ENCODE results near the gene ACAD11.

DNA sequence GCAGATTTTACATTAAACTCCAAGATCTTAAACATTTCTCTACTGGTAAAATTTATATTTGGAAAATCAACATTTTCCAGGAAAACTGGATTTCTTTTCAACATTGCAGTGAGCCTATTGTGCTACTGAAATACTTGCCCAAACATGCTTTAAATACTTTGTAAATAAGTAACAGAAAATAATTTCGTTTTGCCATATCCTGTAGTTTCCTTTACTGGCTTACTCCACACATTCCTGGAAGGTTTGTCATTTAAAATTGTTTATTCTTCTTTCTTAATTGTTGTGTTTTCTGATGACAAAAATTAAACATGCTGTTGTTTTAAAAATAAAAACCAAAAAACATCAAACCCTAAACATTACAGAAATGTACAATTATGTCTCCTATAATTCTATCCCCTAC is 22.0 kb downstream of the ACAD11 start:
- TF ChIP-seq, protein P1, sequence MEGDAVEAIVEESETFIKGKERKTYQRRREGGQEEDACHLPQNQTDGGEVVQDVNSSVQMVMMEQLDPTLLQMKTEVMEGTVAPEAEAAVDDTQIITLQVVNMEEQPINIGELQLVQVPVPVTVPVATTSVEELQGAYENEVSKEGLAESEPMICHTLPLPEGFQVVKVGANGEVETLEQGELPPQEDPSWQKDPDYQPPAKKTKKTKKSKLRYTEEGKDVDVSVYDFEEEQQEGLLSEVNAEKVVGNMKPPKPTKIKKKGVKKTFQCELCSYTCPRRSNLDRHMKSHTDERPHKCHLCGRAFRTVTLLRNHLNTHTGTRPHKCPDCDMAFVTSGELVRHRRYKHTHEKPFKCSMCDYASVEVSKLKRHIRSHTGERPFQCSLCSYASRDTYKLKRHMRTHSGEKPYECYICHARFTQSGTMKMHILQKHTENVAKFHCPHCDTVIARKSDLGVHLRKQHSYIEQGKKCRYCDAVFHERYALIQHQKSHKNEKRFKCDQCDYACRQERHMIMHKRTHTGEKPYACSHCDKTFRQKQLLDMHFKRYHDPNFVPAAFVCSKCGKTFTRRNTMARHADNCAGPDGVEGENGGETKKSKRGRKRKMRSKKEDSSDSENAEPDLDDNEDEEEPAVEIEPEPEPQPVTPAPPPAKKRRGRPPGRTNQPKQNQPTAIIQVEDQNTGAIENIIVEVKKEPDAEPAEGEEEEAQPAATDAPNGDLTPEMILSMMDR (IDR thresholded peaks at IDR 0.05), result no peak
- TF ChIP-seq ZFX (IDR thresholded peaks at IDR 0.05; ENCODE audit: borderline replicate concordance), result no peak

All from 22Rv1 (cell line).